ENCODE data around the gene NPR1.
A peak's percentile ranks its signal among the peaks of the same experiment; 100 is the strongest.
"Not testable (repeated sequence)": the region's sequence is repeated elsewhere in the genome, so short reads cannot be mapped to it uniquely, and the experiment has no call there.

NPR1 gene

GRCh38 chr1:153678519-153679336, at the start of gene NPR1:
TSS of gene NPR1 (plus strand) at chr1:153678688. CDS start at chr1:153679109, 421 bp downstream.
- Mint-ChIP-seq H3K4me1 (ENCODE audit: low read depth) (peaks cover 36% of the 10 kb centered on the region), H3K9me3 (no peaks in the 10 kb centered on the region), H3K27me3 (peaks cover 51% of the 10 kb centered on the region), H3K27ac (peak within 1 kb of the TSS; percentile 77), H3K4me3 (peak within 1 kb of the TSS; percentile 89), H3K36me3 (ENCODE audit: low read depth) (peaks cover 13% of the 10 kb centered on the region)
- intact Hi-C loops (cut with micrococcal nuclease): no loop called here

- Mint-ChIP-seq H3K9me3 (no peaks in the 10 kb centered on the region), H3K27ac (peak overlapping the region; percentile 23), H3K4me3 (no peak overlapping the region), H3K36me3 (ENCODE audit: low read depth) (peaks cover 7% of the 10 kb centered on the region), H3K4me1 (ENCODE audit: low read depth) (peaks cover 86% of the 10 kb centered on the region), H3K27me3 (peaks cover 23% of the 10 kb centered on the region)
- intact Hi-C loops (cut with micrococcal nuclease): no loop called here
These were observed 49.2 kb upstream of the NPR1 start for GRCh38 chr1:153629343-153629665.

- Mint-ChIP-seq H3K27me3 (peaks cover 23% of the 10 kb centered on the region), H3K4me1 (ENCODE audit: low read depth) (peaks cover 81% of the 10 kb centered on the region)
These were observed 48.5 kb upstream of the NPR1 start for GRCh38 chr1:153629971-153630370.

GRCh38 chr1:153630384-153630783, 48.1 kb upstream of the NPR1 start:
- intact Hi-C loops (cut with micrococcal nuclease): no loop called here
- H3K27ac Mint-ChIP-seq: peak overlapping the region; percentile 0
- H3K9me3 Mint-ChIP-seq: no peaks in the 10 kb centered on the region
- H3K4me3 Mint-ChIP-seq: no peak overlapping the region
- H3K36me3 Mint-ChIP-seq (ENCODE audit: low read depth): peaks cover 15% of the 10 kb centered on the region
- peaks cover 76% of the 10 kb centered on the region for H3K4me1 Mint-ChIP-seq (ENCODE audit: low read depth)
- H3K27me3 Mint-ChIP-seq: peaks cover 23% of the 10 kb centered on the region

More at GRCh38 chr1:153629971-153630370, 48.5 kb upstream of the NPR1 start:
- H3K27ac Mint-ChIP-seq: peak overlapping the region; percentile 0
- no peak overlapping the region for H3K4me3 Mint-ChIP-seq
- intact Hi-C loops (cut with micrococcal nuclease): no loop called here
- no peaks in the 10 kb centered on the region for H3K9me3 Mint-ChIP-seq
- peaks cover 14% of the 10 kb centered on the region for H3K36me3 Mint-ChIP-seq (ENCODE audit: low read depth)

GRCh38 chr1:153631047-153632022, 47.2 kb upstream of the NPR1 start:
- peaks cover 73% of the 10 kb centered on the region for H3K4me1 Mint-ChIP-seq (ENCODE audit: low read depth)

GRCh38 chr1:153633161-153633753, 45.2 kb upstream of the NPR1 start:
- Mint-ChIP-seq H3K27me3 (peaks cover 4% of the 10 kb centered on the region), H3K9me3 (no peaks in the 10 kb centered on the region), H3K4me3 (peak overlapping the region; percentile 100), H3K4me1 (ENCODE audit: low read depth) (peaks cover 67% of the 10 kb centered on the region), H3K36me3 (ENCODE audit: low read depth) (peaks cover 44% of the 10 kb centered on the region), H3K27ac (peak overlapping the region; percentile 98)
- intact Hi-C loops (cut with micrococcal nuclease): no loop called here

More at GRCh38 chr1:153631047-153632022, 47.2 kb upstream of the NPR1 start:
- no peak overlapping the region for H3K4me3 Mint-ChIP-seq
- peaks cover 25% of the 10 kb centered on the region for H3K36me3 Mint-ChIP-seq (ENCODE audit: low read depth)
- intact Hi-C loops (cut with micrococcal nuclease): no loop called here
- H3K27me3 Mint-ChIP-seq: peaks cover 20% of the 10 kb centered on the region
- peak overlapping the region; percentile 62 for H3K27ac Mint-ChIP-seq
- no peaks in the 10 kb centered on the region for H3K9me3 Mint-ChIP-seq

- peak within 1 kb of the TSS; percentile 100 for H3K4me3 Mint-ChIP-seq
- peaks cover 59% of the 10 kb centered on the region for H3K4me1 Mint-ChIP-seq (ENCODE audit: low read depth)
- H3K27me3 Mint-ChIP-seq: peaks cover 2% of the 10 kb centered on the region
- H3K9me3 Mint-ChIP-seq: no peaks in the 10 kb centered on the region
- peaks cover 52% of the 10 kb centered on the region for H3K36me3 Mint-ChIP-seq (ENCODE audit: low read depth)
- H3K27ac Mint-ChIP-seq: peak within 1 kb of the TSS; percentile 98
- intact Hi-C loops (cut with micrococcal nuclease): loop anchor here (1.0 kb wide), 1 partner anchor 24 kb away; the partner anchor contains the start of gene SNAPIN
These were observed 44.5 kb upstream of the NPR1 start, which contains the start of gene CHTOP for GRCh38 chr1:153633754-153634665. TSS of gene CHTOP (plus strand) at chr1:153634066. CDS start at chr1:153636589, 2,523 bp downstream.

- Mint-ChIP-seq H3K4me1 (ENCODE audit: low read depth) (peaks cover 40% of the 10 kb centered on the region), H3K9me3 (no peaks in the 10 kb centered on the region), H3K27me3 (no peaks in the 10 kb centered on the region), H3K4me3 (no peak overlapping the region), H3K36me3 (ENCODE audit: low read depth) (peaks cover 70% of the 10 kb centered on the region), H3K27ac (peak overlapping the region; percentile 22)
- intact Hi-C loops (cut with micrococcal nuclease): no loop called here
These were observed 42.6 kb upstream of the NPR1 start for GRCh38 chr1:153635872-153636271.

GRCh38 chr1:153636312-153636711, 42.2 kb upstream of the NPR1 start:
- Mint-ChIP-seq H3K27me3 (no peaks in the 10 kb centered on the region), H3K36me3 (ENCODE audit: low read depth) (peaks cover 75% of the 10 kb centered on the region), H3K9me3 (no peaks in the 10 kb centered on the region), H3K4me3 (no peak overlapping the region), H3K4me1 (ENCODE audit: low read depth) (peaks cover 36% of the 10 kb centered on the region), H3K27ac (no peak overlapping the region)
- intact Hi-C loops (cut with micrococcal nuclease): no loop called here

GRCh38 chr1:153638261-153638660, 40.2 kb upstream of the NPR1 start:
- H3K4me1 Mint-ChIP-seq (ENCODE audit: low read depth): peaks cover 28% of the 10 kb centered on the region
- no peak overlapping the region for H3K27ac Mint-ChIP-seq
- intact Hi-C loops (cut with micrococcal nuclease): no loop called here
- H3K36me3 Mint-ChIP-seq (ENCODE audit: low read depth): peaks cover 94% of the 10 kb centered on the region
- H3K4me3 Mint-ChIP-seq: no peak overlapping the region
- H3K27me3 Mint-ChIP-seq: no peaks in the 10 kb centered on the region
- H3K9me3 Mint-ChIP-seq: no peaks in the 10 kb centered on the region

- H3K4me1 Mint-ChIP-seq (ENCODE audit: low read depth): peaks cover 32% of the 10 kb centered on the region
- H3K36me3 Mint-ChIP-seq (ENCODE audit: low read depth): peaks cover 98% of the 10 kb centered on the region
- H3K27ac Mint-ChIP-seq: no peak overlapping the region
- H3K4me3 Mint-ChIP-seq: no peak overlapping the region
- intact Hi-C loops (cut with micrococcal nuclease): no loop called here
- H3K9me3 Mint-ChIP-seq: no peaks in the 10 kb centered on the region
- H3K27me3 Mint-ChIP-seq: no peaks in the 10 kb centered on the region
These were observed 39.2 kb upstream of the NPR1 start for GRCh38 chr1:153639280-153639679.

- Mint-ChIP-seq H3K4me1 (ENCODE audit: low read depth) (peaks cover 39% of the 10 kb centered on the region), H3K36me3 (ENCODE audit: low read depth) (peaks cover 99% of the 10 kb centered on the region)
- H3K27me3 Mint-ChIP-seq; H3K27ac Mint-ChIP-seq; intact Hi-C loops (cut with micrococcal nuclease); H3K9me3 Mint-ChIP-seq; H3K4me3 Mint-ChIP-seq: not testable (repeated sequence)
These were observed 38.3 kb upstream of the NPR1 start for GRCh38 chr1:153640213-153640612.

- Mint-ChIP-seq H3K9me3 (no peaks in the 10 kb centered on the region), H3K27me3 (no peaks in the 10 kb centered on the region), H3K4me3 (no peak overlapping the region), H3K36me3 (ENCODE audit: low read depth) (peaks cover 100% of the 10 kb centered on the region), H3K4me1 (ENCODE audit: low read depth) (peaks cover 45% of the 10 kb centered on the region), H3K27ac (no peak overlapping the region)
- intact Hi-C loops (cut with micrococcal nuclease): no loop called here
These were observed 37.6 kb upstream of the NPR1 start for GRCh38 chr1:153640861-153641260.
